ENCODE measurements around the gene BAZ2B.
"Not testable (repeated sequence)": the region's sequence is repeated elsewhere in the genome, so short reads cannot be mapped to it uniquely, and the experiment has no call there.

The BAZ2B gene

DNA sequence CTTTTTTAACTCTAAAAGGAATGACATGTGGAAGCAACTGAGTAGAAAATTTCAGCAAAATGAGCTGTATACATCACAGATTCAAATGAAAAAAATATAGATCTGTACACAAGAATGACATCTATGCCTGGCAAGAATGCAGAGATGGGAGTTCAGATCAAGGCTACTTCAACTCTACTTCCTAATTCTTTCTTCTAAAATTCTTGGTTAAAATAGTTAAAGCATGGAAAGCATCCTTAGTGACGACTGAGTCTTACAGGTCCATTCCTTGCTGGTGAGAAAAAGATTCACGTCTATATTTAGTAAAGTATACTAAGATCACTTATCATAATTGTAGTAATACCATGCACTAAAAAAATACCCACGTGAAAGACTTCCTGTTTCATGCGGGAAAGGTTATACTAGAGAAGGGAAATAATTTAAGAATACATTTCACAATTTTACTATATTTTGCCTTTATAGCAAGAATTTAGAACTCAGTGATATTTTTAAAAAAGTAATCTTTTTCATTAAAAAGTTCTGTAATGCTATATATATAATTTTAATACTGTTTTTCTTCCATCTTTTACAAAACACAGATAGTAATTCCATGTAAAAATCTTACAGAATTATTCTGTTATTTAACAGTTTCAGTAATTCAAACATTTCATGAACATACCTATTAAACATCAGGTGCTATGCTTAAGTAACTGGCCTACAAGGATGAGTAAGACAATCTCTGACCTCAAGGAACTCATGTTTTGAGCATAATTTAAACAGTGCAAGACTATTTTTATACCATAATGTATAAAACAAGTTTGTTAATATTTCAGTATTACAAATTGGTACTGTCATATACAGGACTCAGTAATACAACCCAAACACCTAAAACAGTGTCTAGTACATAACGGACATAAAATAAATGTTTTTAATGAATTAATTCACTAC is 159.6 kb downstream of the BAZ2B start:
- no peak for DNase-seq

DNA sequence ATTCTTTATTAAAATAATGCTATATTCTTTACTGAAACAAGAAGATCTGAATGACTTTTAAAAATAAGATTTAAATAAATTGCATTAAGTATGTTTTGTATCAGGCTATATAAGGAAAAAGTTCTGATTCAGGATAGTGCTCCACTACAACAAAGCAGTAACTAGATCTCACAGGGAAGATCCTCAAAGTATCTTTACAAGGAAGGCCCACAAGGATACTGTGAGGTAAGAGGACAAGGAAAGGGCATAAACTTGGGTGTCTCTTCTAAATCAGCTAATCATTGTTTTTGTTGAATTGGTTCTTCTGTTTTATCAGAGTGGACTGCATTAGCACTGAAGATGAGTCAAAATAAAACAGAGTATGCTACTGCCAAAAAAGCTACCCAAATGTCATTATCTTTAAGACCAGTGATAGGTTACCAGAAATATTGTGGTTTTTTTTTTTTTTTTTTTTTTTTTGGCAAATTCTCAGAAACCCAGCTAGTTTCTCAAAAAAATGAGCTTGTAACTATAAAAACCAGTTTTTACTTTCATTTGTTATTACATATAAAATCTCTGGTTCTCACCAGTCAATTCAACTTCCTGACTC is 160.9 kb downstream of the BAZ2B start:
- DNase-seq = no peak

DNA sequence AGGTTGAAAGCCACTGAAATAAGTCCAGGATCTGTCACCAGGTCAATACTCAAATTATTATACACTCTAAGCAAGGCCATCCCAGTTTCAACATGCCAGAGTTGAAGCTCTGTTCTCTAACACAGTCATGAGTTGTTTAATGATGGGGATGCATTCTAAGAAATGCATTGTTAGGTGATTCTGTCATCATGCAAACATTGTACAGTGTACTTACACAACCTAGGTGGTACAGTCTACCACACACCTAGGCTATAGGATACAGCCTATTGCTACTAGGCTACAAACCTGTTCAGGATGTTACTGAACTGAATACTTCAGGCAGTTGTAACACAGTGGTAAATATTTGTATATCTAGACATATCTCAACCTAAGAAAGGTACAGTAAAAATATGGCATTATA is 162.2 kb downstream of the BAZ2B start:
- DNase-seq = no peak

DNA sequence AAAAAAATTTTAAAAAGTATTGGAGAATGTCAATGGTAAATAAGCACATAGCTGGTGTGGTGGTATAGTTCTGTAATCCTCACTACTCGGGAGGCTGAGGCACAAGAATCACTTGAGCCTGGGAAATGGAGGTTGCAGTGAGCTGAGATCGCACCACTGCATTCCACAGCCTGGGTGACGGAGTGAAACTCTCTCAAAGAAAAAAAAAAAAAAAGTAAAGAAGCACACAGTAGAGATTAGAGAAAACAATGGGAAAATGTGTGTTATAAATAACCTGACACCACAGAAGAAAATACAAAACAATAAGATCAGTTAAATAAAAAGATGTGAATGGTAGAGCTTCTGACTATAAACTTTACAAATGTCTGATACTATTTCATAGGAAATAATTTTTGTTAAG is 166.2 kb downstream of the BAZ2B start:
- DNase-seq = no peak

DNA sequence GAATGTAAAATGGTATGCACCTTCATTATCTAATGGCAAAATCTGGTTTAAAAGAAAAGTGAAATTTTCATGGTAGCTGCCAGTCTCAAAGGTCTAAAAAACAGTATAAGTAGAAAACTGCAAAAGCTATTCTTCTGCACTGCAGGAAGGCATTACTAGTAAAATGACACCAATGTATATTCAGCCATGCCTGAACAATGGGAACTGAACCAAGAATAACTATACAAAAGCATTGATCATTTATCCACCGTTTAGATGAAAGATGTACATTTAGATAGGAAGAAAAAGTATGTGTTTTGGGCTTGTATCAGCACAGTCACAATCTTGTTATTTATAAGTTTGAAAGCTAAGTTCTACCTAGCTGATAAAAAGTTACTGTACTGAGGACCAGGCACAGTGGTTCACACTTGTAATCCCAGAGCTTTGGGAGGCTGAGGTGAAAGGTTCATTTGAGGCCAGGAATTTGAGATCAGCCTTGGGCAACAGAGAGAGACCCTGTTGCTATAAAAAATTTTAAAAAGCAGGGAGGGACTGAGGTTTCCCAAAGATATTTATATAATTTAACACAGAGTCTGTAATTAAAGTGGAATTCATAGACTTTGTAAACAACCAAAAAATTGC is 166.7 kb downstream of the BAZ2B start:
- no peak for DNase-seq

DNA sequence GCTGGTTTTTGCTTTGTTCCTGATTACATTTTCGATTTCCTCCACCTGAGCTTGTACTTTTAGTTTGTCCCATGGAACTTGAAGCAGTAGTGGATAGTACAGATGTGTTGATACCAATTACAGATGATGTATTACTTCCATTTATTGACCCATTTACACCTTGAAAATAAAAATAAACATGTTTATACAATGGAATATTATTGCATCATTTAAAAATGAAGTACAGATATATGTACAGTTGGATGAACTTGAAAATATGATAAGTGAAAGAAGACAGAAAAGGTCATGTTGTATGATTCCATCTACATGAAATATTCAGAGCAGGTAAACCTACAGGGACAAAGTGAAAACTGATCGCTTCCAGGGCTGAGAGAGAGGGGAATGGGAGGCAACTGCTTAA is 169.5 kb downstream of the BAZ2B start:
- DNase-seq = no peak

DNA sequence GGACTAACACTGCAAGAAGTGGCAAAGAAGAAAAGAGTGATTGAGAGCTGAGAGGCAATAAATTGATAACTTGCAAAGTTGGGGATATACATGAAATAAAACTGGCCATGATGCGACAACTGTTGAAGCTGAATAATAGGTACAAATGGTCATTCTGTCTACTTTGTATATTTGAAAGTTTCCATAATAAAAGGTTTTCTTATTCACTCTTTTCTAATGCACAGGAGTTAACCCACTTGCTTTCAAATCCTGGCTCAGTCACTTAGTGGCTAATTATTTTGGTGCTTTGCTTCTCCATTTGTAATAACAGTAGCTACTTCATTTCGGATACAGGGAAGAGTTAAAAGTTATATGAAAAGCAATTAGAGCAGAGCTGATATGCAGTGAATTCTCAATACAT is 170.1 kb downstream of the BAZ2B start:
- no peak for DNase-seq

DNA sequence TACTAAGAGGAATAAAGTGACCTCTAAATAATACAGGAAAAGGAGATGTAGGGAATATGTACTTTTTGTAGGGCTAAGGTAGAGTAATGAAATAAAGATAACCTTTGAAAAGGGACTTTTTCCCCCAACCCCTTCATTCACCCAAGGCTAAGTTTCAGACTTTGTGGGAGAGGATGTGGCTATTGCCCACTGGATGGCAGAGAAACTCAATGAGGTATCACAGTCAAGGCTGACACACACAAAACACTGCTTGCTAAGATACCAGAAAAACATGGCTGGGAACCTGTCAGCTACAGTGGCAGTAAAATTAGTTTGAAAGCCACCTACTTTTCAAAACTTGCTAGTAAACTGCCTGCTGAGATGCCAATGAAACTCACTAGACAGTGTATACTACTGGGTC is 171.0 kb downstream of the BAZ2B start:
- DNase-seq = no peak

DNA sequence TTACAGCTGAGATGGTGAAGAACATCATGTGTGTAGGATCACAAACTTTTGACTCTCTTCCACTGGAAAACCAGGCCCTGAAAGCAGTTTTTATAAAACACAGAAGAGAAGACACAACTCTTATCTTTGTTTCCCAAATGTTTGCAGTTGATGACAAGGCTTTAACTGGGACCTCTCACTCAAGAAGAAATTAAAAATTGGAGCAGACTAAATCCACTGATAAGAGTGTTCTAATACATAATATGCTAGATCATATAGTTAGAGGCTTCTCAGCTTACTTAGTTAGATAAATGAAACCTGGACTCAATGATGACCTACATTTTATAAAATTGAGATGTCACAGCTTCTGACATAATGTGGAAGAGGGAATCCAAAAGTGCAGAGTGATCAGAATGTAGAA is 171.6 kb downstream of the BAZ2B start:
- no peak for DNase-seq

DNA sequence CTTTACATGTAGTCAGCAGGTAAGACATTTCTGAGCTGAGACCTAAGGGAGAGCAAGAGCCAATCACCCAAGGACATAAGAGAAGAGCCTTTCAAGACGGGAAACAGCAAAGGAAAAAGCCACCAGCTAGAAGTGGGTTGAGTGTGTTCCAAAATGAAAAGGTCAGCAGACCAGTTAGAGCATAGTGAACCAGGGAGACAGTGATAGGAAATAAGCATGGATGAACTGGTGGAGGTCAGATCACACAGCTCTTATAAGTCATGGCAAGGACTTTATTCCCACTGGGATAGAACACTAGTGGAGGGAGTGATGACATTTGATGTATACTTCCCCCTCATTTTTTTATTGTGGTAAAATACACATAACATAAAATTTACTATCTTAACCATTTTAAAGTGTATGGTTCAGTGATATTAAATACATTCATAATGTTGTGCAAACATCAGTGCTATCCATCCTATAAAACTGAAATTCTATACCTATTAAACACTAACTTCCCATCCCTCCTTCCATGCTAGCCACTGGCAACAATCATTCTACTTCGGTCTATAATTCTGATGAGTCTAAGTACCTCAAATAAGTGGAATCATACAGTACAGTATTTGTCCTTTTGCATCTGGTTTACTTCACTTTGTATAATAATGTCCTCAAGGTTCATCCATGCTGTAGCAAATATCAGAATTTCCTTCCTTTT is 174.0 kb downstream of the BAZ2B start:
- DNase-seq = no peak

DNA sequence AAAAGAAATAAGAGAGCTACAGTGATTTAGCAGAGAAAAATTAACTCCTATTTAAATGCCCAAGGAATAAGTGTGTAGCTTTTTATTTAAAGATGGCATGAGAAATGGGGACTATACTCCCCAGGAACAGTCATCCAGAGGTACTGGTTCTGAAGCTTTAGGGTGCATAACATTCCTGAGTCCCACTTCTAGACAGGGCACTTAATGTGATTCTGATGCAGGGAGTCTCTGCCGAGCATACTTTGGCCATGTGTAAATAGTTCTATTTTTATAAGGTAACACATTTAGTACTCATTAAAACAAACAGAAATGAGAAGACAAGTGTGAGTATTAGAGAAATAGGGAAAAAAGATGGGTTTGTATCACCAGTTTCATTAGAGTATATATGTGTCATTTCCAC is 175.2 kb downstream of the BAZ2B start:
- no peak for DNase-seq

DNA sequence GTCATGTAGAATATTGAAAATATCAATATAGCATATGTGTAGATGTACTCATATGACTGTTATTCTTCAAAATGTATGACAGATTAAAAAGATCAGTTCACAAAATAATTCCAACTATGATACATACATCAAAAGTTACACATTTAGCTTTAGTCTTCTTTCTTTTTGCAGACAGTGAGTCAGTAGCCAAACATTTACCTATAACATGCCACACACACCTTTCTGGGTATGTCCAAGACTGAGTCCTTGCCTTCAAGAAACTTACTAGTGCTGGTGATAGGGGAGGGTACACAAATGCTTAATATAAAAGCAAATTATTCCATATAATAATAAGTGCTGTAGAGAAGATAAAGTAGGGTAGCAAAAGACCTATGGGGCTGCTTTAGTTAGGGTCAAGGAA is 176.9 kb downstream of the BAZ2B start:
- no peak for DNase-seq

DNA sequence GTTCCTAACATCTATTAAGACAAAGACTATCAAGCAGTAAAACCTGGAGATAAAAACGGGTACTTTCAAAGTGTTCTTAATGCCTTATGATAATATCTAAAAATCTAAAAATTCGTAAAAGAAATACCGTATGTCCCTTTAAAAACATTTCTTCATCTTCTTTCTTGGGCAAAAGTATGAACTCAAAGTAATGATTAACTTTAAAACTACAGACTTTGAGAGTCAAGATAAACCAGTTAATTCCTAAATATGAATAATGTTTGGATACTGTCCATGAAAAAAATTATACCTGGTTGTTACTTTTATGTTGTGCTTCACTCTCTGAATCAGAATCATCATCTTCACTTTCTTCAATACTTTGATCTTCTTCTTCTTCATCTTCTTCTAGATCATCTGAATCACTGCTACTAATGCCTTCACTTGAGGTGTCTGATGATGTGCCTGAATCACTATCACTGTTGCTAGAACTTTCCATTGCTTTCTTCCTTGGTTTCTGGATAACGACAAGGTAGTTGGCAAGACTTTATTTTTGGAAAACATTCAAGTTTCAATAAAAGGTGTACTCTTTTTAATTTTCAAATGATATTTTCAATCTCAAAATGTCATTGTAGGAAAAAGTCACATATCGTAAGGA is 177.5 kb downstream of the BAZ2B start:
- DNase-seq = no peak

DNA sequence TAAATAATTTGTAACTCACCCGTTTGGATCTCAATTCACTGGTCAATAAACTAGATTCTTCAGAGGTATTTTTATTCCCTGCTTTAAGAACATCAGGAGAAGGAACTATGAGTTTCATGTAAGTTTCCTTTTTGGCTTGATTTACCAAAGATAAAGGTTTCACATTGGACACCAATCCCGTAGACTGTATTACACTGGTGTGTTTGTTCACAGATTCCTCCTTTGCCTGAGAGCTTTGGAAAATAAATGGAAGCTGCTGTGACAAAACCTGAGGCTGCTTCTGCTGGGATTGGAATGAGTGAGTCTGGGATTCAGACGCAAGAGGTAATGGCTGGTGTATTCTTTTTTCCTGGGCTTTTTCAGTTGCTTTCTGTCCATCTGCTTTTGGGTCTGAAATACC is 178.1 kb downstream of the BAZ2B start:
- DNase-seq = no peak

DNA sequence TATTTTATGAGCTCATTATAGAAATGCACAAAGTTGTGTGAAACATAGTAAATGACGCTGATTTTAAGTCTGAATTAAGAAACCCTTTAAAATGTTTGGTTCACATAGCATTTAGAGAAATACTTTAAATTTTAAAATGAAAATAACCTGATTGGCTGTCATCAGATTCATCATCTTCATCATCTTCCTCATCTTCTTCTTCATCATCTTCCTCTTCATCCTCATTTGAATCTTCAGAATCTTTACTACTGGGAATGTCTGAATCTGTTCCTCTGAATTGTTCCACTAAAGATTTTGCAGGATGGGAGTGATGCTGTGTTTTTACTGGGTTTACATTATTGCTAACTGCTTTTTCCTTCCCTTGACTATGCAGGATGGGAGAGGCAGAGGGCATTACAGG is 183.7 kb downstream of the BAZ2B start:
- no peak for DNase-seq

DNA sequence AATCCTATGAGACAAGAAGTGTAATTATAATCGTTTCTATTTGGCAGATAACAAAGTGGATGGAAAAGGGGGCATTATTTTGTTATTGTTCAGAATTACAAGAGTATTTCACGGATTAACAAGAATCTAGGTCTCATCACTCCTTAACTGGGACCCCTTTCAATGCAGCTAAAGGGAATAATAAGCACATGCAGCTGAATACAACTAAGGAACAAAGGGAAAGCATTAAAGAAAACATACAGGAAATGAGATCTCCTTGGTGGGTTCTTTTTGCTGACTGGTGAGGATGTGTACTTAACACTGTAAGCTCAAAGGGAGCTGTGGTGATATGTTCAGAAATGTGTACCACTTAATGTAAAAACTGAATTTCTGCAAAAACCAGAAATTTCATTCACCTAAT is 189.3 kb downstream of the BAZ2B start:
- DNase-seq = no peak

DNA sequence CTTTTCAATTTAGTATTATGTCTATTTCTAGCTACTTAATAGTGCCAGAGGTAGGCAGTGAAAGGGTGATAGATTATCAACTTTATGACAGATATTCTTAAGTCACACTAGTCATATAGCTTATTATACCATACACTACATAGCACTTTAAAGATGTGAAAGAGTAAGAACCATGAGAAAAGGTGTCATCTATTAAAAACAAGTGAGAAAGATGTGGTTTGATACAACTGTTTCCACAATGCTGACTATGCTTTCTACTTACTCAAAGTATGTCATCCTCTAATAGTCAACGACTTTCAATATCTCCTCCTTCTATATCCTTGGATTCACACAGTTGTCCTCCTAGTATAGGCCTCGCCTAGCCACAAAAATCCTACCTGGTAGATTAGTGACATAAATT is 196.9 kb downstream of the BAZ2B start:
- no peak for DNase-seq

DNA sequence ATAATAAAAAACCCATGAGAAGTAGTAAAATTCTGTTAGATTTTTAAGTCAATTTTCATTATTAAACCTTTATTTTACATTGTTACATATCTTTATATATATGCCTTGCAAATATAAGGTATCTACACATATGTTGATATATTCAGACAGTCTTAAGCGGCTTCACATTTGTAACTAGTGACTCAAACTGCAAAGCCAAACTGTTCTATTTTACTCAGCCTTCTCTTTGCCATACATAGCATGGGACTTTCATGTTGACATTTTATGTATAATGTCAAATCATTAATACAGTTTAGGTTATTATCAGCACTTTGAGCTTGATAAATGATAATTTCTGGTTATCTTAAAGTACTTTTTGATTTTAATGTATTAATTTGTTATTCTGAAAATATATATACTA is 204.9 kb downstream of the BAZ2B start:
- DNase-seq = no peak

DNA sequence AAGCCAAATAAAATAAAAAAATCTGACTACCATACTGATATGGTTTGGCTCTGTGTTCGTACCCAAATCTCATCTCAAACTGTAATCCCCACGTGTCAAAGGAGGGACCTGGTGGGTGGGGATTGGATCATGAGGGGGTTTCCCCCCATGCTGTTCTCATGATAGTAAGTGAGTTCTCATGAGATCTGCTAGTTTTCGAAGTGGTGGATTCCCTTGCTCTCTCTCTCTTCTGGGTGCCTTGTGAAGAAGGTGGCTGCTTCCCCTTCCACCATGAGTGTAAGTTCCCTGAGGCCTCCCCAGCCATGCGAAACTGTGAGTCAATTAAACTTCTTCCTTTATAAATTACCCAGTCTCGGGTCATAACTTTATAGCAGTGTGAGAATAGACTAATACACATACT is 206.1 kb downstream of the BAZ2B start:
- no peak for DNase-seq

DNA sequence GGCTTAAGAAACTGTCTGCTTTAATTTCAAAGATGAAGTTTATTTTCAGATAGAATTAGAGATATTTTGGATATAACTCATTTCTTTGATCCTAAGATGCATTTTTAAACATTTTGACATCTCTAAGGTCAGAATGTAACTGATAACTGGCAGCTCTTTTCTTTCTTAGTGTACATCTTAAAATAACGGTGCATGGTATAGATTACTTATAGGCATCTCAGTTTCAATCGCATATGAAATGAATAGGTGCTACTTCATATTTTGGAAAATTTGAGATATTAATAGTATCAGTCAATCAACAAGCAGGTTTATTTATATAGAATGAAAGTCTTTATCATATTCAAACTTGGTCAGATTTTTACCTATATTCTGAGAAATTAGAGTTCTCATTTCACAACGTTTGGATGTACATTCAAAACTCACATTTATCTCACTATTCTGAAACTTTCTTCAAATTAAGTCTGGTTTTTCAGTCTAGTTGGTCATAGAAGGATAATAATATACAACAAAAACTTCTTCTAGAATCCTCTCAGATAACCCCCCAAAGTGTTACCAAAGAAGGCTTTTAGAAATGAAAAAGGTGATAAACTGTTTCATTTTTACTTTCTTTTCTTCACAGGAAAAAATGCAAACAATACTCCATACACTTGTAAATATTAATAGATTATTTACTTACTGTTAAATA is 207.1 kb downstream of the BAZ2B start:
- DNase-seq = no peak

DNA sequence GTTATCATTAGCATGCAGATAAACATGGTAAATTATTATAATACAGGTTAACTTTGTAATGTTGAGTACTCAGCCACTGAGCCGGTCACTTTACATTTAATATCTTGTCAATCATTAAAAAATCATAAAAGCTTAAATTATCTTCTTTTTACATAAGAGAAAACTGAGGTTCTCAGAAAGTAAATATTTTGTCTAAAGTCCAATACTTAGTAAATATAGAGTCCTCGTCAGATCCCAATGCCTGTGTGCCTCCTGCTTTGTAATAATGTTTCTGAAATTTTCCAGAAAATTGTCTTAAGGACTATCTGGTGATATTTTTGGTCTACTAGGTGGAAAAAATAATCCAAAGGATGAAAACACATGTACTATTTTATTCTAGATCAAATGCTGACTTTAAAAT is 213.6 kb downstream of the BAZ2B start:
- DNase-seq = no peak

DNA sequence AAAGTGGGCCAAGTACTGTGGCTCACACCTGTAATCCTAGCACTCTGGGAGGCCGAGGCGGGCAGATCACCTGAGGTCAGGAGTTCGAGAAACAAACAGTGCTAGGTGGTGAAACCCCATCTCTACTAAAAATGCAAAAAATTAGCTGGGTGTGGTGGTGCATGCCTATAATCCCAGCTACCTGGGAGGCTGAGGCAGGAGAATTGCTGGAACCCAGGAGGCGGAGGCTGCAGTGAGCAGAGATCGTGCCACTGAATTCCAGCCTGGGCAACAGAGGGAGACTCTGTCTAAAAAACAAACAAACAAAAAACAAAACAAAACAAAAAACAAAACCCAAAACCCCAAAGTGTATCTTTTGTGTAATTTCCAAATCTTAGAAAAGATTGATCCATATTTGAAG is 214.2 kb downstream of the BAZ2B start:
- not testable (repeated sequence) for DNase-seq
